Neutrophil (primary cell): ENCODE results near the gene TYW3.

Source experiments
- H3K27ac ChIP-seq: fragments of 200-600 bp; sonication (generic); 2 replicates; pipeline ENCODE4 v1.5.1; 2016; ENCODE audit warnings: mild to moderate bottlenecking, moderate library complexity
- H3K27me3 ChIP-seq: fragments of 200-600 bp; sonication (generic); 2 replicates; pipeline ENCODE4 v1.6.0; 2016; ENCODE audit warnings: mild to moderate bottlenecking
- H3K36me3 ChIP-seq: fragments of 200-600 bp; sonication (generic); 2 replicates; pipeline ENCODE4 v1.5.1; 2017
- H3K4me1 ChIP-seq, 2 experiments: fragments of 200-600 bp in 1 of 2; sonication (generic) in 1 of 2; 1 replicate in 1 of 2; 2 replicates in 1 of 2; pipeline versions ENCODE4 v1.5.1 to v1.6.1; 2013 to 2016; ENCODE audit warnings: low read depth in 1 of 2, low read length in 1 of 2, mild to moderate bottlenecking in 1 of 2, moderate library complexity in 1 of 2; ENCODE audit not compliant: control insufficient read depth in 1 of 2, insufficient read depth in 1 of 2
- H3K4me3 ChIP-seq, 2 experiments: fragments of 200-600 bp in 1 of 2; sonication (generic) in 1 of 2; 1 replicate in 1 of 2; 2 replicates in 1 of 2; pipeline ENCODE4 v1.5.1; 2013 to 2016; ENCODE audit warnings: low read depth in 1 of 2, low read length in 1 of 2, mild to moderate bottlenecking in 1 of 2, moderate library complexity in 1 of 2
- H3K9me3 ChIP-seq: fragments of 200-600 bp; sonication (generic); 2 replicates; pipeline ENCODE4 v1.5.1; 2016
- CTCF ChIP-seq: fragments of 200-600 bp; sonication (generic); IDR thresholded peaks from 2 replicates; pipeline ENCODE4 v1.5.1; 2016; ENCODE audit warnings: antibody characterized with exemption

Gene TYW3

DNA sequence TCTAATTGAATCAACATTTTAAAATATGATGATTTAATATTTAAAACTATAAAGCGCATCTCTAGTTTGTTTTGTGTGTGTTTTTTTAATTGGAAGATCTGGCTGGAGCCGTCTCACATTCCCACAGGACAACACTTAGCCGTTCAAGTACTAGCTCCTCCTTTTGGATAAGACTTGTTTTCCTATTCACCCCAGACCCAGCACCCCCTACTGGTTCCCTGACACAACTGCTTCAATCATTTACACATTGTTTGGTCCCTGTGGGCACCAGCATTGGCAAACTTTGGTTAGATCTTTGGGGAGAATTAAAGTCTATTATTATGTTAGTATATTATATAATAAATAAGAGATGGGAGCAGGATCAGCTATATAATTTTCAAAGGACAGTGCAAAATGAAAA, 34.5 kb downstream of the TYW3 start:
- Histone ChIP-seq H3K36me3 (peaks cover 4% of the 10 kb centered on the region), H3K27ac (no peak overlapping the region), H3K4me3 (no peak overlapping the region), H3K9me3 (no peaks in the 10 kb centered on the region), H3K4me1 (no peaks in the 10 kb centered on the region), H3K27me3 (no peaks in the 10 kb centered on the region)
- no peak for TF ChIP-seq CTCF

GRCh38 chr1:74771913-74772515, 39.1 kb downstream of the TYW3 start:
- Histone ChIP-seq H3K27me3 (peaks cover 26% of the 10 kb centered on the region), H3K4me1 (no peaks in the 10 kb centered on the region), H3K36me3 (no peaks in the 10 kb centered on the region), H3K4me3 (no peak overlapping the region), H3K9me3 (no peaks in the 10 kb centered on the region), H3K27ac (no peak overlapping the region)
- no peak for TF ChIP-seq CTCF

- no peak for TF ChIP-seq CTCF
- Histone ChIP-seq H3K4me3 (no peak overlapping the region), H3K9me3 (no peaks in the 10 kb centered on the region)
Observed at GRCh38 chr1:74772945-74773344, 40.0 kb downstream of the TYW3 start.

GRCh38 chr1:74773582-74773981, 40.6 kb downstream of the TYW3 start:
- Histone ChIP-seq H3K27me3 (peaks cover 34% of the 10 kb centered on the region), H3K4me1 (no peaks in the 10 kb centered on the region), H3K9me3 (no peaks in the 10 kb centered on the region), H3K4me3 (no peak overlapping the region), H3K36me3 (no peaks in the 10 kb centered on the region), H3K27ac (no peak overlapping the region)
- TF ChIP-seq CTCF, result no peak

More at GRCh38 chr1:74772945-74773344, 40.0 kb downstream of the TYW3 start:
- peaks cover 34% of the 10 kb centered on the region for H3K27me3 ChIP-seq
- H3K36me3 ChIP-seq, result no peaks in the 10 kb centered on the region
- no peak overlapping the region for H3K27ac ChIP-seq
- no peaks in the 10 kb centered on the region for H3K4me1 ChIP-seq

DNA sequence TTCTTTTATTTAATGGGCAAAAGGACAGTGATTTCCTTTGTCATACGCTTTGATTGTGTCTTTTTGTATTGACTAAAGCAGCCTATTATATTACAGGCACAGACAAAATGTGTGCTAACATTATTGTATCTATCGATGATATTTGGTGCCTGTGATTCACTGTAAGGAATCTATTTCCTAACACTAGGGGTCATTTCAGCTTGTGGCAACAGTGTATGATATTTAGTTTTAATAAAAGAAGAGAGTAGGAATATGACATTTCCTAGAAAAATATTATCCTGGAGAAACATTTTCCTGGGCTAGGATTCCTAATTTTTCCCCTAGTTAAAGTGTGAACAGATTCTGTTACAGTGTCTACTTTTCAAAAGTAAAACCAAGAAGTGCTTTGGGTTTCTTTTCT, 42.8 kb downstream of the TYW3 start:
- Histone ChIP-seq H3K4me3 (no peak overlapping the region), H3K27me3 (peaks cover 34% of the 10 kb centered on the region), H3K9me3 (no peaks in the 10 kb centered on the region), H3K4me1 (no peaks in the 10 kb centered on the region), H3K36me3 (no peaks in the 10 kb centered on the region), H3K27ac (no peak overlapping the region)
- TF ChIP-seq CTCF, result no peak

DNA sequence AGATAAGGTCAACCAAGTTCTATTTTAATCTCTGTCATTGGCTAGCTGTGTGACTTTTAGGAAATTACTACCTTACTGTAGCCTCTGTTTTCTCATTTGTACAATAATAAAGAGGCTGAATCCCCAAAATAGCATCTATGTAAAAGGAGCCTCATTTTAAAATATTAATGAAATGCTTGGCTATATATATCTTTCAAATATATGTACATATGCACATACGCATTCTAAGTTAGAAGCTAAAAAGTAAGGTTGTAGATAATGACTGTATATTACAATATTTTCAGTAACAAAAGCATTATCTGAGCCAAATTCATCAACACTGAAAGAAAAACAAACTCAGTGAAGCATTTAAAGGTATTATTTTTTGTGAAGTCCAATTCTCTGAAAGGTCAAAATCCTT, 44.6 kb downstream of the TYW3 start:
- Histone ChIP-seq H3K4me1 (no peaks in the 10 kb centered on the region), H3K9me3 (no peaks in the 10 kb centered on the region), H3K4me3 (no peak overlapping the region), H3K36me3 (no peaks in the 10 kb centered on the region), H3K27ac (no peak overlapping the region), H3K27me3 (peaks cover 34% of the 10 kb centered on the region)
- TF ChIP-seq CTCF, result no peak
